ENCODE data around the gene DUSP8. TPM values are rescaled to one million over a fixed set of nuclear protein-coding genes. Genes with fewer than 3 reads are reported as not detected.

DUSP8 gene
- total RNA-seq, 2 experiments from 2014 or later = 83.9 to 91.2 TPM

- intact Hi-C loops (cut with DNase I, micrococcal nuclease) = no loop called here
- POLR2A ChIA-PET = no interaction called here
- Mint-ChIP-seq H3K27me3 (no peaks in the 10 kb centered on the region), H3K4me1 (ENCODE audit: low read depth) (peaks cover 5% of the 10 kb centered on the region), H3K36me3 (ENCODE audit: low read depth) (peaks cover 6% of the 10 kb centered on the region), H3K27ac (no peak overlapping the region), H3K4me3 (no peak overlapping the region), H3K9me3 (no peaks in the 10 kb centered on the region)
- Histone ChIP-seq H3K9me3 (ENCODE audit: control insufficient read depth in 1 of 2, insufficient read depth in 1 of 2, low read length in 2 of 2) (no peaks in the 10 kb centered on the region), H3K4me3 (ENCODE audit: low read length) (no peak overlapping the region), H3K4me1 (ENCODE audit: insufficient read depth, low read length) (peaks cover 10% of the 10 kb centered on the region), H3K27me3 (ENCODE audit: control insufficient read depth in 1 of 2, insufficient read depth in 2 of 2, low read length in 2 of 2) (no peaks in the 10 kb centered on the region), H3K36me3 (ENCODE audit: insufficient read depth, low read length) (no peaks in the 10 kb centered on the region), H3K27ac (ENCODE audit: low read depth in 1 of 2, low read length in 2 of 2) (no peak overlapping the region)
- CTCF ChIA-PET = interaction anchor here (1.5 to 2.8 kb wide), 2 partner anchors 10 to 18 kb away, joined by 5 to 18 read pairs; no protein-coding TSS in a partner anchor
- TF ChIP-seq, protein P1, sequence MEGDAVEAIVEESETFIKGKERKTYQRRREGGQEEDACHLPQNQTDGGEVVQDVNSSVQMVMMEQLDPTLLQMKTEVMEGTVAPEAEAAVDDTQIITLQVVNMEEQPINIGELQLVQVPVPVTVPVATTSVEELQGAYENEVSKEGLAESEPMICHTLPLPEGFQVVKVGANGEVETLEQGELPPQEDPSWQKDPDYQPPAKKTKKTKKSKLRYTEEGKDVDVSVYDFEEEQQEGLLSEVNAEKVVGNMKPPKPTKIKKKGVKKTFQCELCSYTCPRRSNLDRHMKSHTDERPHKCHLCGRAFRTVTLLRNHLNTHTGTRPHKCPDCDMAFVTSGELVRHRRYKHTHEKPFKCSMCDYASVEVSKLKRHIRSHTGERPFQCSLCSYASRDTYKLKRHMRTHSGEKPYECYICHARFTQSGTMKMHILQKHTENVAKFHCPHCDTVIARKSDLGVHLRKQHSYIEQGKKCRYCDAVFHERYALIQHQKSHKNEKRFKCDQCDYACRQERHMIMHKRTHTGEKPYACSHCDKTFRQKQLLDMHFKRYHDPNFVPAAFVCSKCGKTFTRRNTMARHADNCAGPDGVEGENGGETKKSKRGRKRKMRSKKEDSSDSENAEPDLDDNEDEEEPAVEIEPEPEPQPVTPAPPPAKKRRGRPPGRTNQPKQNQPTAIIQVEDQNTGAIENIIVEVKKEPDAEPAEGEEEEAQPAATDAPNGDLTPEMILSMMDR (IDR thresholded peaks at IDR 0.05) = no peak
- DNase-seq (peak in 3 of 14 experiments; percentile 41 to 60 (median 46)), ATAC-seq (ENCODE audit: poor library complexity) (peak; percentile 31)
Observed at GRCh38 chr11:1564535-1565172, 7.4 kb downstream of the DUSP8 start.

- Mint-ChIP-seq H3K27me3 (peaks cover 2% of the 10 kb centered on the region), H3K9me3 (no peaks in the 10 kb centered on the region), H3K36me3 (ENCODE audit: low read depth) (peaks cover 8% of the 10 kb centered on the region), H3K4me1 (ENCODE audit: low read depth) (no peaks in the 10 kb centered on the region), H3K27ac (no peak overlapping the region), H3K4me3 (no peak overlapping the region)
- Histone ChIP-seq H3K27me3 (ENCODE audit: control insufficient read depth in 1 of 2, insufficient read depth in 2 of 2, low read length in 2 of 2) (no peaks in the 10 kb centered on the region), H3K36me3 (ENCODE audit: insufficient read depth, low read length) (no peaks in the 10 kb centered on the region), H3K4me3 (ENCODE audit: low read length) (no peak overlapping the region), H3K27ac (ENCODE audit: low read depth in 1 of 2, low read length in 2 of 2) (no peak overlapping the region), H3K4me1 (ENCODE audit: insufficient read depth, low read length) (peaks cover 8% of the 10 kb centered on the region), H3K9me3 (ENCODE audit: control insufficient read depth in 1 of 2, insufficient read depth in 1 of 2, low read length in 2 of 2) (no peaks in the 10 kb centered on the region)
- CTCF ChIA-PET = interaction anchor here (1.5 to 2.8 kb wide), 2 partner anchors 11 to 17 kb away, joined by 5 to 18 read pairs; no protein-coding TSS in a partner anchor
- DNase-seq (peak in 2 of 14 experiments; percentile 14 to 29), ATAC-seq (ENCODE audit: poor library complexity) (no peak)
- TF ChIP-seq, protein P1 (IDR thresholded peaks at IDR 0.05) = no peak
- POLR2A ChIA-PET = no interaction called here
- intact Hi-C loops (cut with DNase I, micrococcal nuclease) = no loop called here
Observed at GRCh38 chr11:1563697-1564534, 8.2 kb downstream of the DUSP8 start.

DNA sequence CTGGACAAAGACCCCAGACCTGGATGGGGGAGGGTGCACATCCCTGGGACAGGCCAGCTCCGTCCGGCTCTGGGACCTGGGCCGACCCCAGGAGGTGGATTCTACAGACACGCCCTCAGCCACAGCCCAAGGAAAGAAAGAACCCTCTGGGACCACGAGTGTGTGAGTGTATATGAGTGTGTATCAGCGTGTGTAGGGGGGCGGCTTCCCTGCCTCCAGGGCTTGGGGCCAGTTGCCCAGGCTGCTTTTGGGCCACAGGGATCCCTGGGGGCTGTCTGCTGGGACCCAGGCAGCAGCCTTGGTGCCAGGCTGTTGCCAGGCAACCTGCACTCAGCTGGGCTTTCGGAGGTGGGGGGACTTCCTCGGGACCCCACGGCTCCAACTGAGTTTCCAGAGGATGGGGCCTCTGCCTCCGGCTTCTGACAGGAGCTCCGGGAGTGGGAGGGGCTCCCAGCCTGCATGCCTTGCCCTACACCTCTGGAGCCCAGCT is 8.9 kb downstream of the DUSP8 start:
- Histone ChIP-seq H3K9me3 (ENCODE audit: control insufficient read depth in 1 of 2, insufficient read depth in 1 of 2, low read length in 2 of 2) (no peaks in the 10 kb centered on the region), H3K36me3 (ENCODE audit: insufficient read depth, low read length) (no peaks in the 10 kb centered on the region), H3K4me3 (ENCODE audit: low read length) (no peak overlapping the region), H3K27ac (ENCODE audit: low read depth in 1 of 2, low read length in 2 of 2) (no peak overlapping the region), H3K4me1 (ENCODE audit: insufficient read depth, low read length) (peaks cover under 1% of the 10 kb centered on the region), H3K27me3 (ENCODE audit: control insufficient read depth in 1 of 2, insufficient read depth in 2 of 2, low read length in 2 of 2) (no peaks in the 10 kb centered on the region)
- CTCF ChIA-PET = no interaction called here
- no peaks in the 10 kb centered on the region for H3K9me3 Mint-ChIP-seq
- intact Hi-C loops (cut with DNase I, micrococcal nuclease) = no loop called here
- peaks cover 5% of the 10 kb centered on the region for H3K27me3 Mint-ChIP-seq
- no peaks in the 10 kb centered on the region for H3K4me1 Mint-ChIP-seq (ENCODE audit: low read depth)
- ATAC-seq (ENCODE audit: poor library complexity) (no peak), DNase-seq (peak in 2 of 14 experiments; percentile 12 to 23)
- H3K36me3 Mint-ChIP-seq (ENCODE audit: low read depth) = peaks cover 11% of the 10 kb centered on the region
- TF ChIP-seq, protein P1 (IDR thresholded peaks at IDR 0.05) = no peak
- POLR2A ChIA-PET = no interaction called here
- no peak overlapping the region for H3K27ac Mint-ChIP-seq
- H3K4me3 Mint-ChIP-seq = no peak overlapping the region
